Retinal pigment epithelial cell (primary cell): ENCODE measurements around the gene PLA2G2A.

ENCODE experiments used
- DNase-seq: peaks from one replicate; pipeline ENCODE4 v3.0.0-alpha.2; 2010; ENCODE audit warnings: low read depth
- H3K4me3 ChIP-seq: 2 replicates; pipeline ENCODE4 v1.5.1; 2011; ENCODE audit warnings: mild to moderate bottlenecking, low read length, control low read depth, moderate library complexity
- TF ChIP-seq, protein P1 (sequence below): conservative IDR thresholded peaks from 2 replicates; pipeline ENCODE4 v1.5.1; 2011; ENCODE audit warnings: low read depth, low read length, control low read depth, inconsistent platforms

The PLA2G2A gene

DNA sequence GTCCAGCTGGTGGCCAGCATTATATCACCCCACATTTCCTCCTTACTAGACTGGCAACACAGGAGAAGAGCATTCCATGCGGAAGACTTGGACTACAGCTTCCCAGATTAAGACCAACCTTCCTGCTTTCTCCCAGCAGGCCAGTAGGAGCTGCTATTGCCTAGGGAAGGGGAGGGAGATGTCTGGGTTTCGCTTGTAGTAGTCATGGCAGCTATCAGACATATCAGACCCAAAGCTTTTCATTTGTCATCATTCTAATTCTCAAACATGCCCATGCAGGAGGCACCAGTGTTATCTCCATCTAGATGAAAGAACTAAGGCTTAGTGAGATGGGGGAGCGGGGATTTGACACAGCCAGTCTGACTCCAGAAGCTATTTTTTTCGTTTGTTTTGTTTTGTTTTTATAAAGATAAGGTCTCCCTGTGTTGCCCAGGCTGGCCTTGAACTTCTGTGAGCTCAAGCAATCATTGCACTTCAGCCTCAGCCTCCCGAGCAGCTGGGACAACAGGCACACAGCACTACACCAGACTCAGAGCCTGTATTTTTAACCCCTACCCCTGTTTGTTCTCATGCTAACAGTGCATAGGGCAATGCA lies 4.5 kb downstream of the PLA2G2A start:
- TF ChIP-seq, protein P1, sequence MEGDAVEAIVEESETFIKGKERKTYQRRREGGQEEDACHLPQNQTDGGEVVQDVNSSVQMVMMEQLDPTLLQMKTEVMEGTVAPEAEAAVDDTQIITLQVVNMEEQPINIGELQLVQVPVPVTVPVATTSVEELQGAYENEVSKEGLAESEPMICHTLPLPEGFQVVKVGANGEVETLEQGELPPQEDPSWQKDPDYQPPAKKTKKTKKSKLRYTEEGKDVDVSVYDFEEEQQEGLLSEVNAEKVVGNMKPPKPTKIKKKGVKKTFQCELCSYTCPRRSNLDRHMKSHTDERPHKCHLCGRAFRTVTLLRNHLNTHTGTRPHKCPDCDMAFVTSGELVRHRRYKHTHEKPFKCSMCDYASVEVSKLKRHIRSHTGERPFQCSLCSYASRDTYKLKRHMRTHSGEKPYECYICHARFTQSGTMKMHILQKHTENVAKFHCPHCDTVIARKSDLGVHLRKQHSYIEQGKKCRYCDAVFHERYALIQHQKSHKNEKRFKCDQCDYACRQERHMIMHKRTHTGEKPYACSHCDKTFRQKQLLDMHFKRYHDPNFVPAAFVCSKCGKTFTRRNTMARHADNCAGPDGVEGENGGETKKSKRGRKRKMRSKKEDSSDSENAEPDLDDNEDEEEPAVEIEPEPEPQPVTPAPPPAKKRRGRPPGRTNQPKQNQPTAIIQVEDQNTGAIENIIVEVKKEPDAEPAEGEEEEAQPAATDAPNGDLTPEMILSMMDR = peak; percentile 100
- peak; percentile 42 for DNase-seq
- no peak overlapping the region for H3K4me3 ChIP-seq

DNA sequence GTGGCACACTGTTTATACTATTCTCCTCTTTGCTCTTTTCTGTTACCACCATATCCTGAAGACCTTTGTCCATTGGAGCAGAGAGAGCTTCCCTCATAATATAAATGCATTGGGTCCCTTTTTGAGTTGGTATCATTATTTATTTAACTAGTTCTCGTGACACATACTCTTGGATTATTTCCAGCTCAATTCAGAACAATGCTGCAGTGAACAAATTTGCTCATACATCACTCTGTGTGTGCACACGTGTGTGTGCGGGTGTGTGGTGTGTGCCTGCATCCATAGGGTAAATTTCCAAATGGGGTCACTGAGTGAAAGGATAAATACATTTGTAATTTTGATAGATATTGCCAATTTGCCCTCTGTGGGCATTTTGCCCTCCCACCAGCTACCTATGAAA lies 5.8 kb downstream of the PLA2G2A start:
- TF ChIP-seq, protein P1 = no peak
- DNase-seq = no peak
- no peak overlapping the region for H3K4me3 ChIP-seq

DNA sequence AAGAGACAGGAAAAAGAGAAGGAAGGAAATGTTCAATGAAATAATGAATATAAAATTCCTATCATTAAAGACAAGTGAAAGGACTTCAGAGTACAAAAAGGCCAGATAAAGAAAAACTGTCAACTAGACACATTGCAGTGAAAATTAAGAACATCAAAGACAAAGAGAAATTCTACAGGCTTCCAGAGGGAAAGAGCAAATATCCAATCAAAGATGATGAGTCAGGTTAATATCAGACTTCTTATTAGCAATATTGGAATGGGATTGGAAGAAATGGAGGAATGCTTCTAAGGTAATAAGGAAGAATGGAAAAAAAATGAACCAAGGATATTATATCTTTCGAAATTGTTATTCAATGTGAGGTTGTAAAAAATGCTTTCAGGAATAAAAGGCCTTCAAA lies 7.8 kb downstream of the PLA2G2A start:
- no peak overlapping the region for H3K4me3 ChIP-seq
- TF ChIP-seq, protein P1 = no peak

DNA sequence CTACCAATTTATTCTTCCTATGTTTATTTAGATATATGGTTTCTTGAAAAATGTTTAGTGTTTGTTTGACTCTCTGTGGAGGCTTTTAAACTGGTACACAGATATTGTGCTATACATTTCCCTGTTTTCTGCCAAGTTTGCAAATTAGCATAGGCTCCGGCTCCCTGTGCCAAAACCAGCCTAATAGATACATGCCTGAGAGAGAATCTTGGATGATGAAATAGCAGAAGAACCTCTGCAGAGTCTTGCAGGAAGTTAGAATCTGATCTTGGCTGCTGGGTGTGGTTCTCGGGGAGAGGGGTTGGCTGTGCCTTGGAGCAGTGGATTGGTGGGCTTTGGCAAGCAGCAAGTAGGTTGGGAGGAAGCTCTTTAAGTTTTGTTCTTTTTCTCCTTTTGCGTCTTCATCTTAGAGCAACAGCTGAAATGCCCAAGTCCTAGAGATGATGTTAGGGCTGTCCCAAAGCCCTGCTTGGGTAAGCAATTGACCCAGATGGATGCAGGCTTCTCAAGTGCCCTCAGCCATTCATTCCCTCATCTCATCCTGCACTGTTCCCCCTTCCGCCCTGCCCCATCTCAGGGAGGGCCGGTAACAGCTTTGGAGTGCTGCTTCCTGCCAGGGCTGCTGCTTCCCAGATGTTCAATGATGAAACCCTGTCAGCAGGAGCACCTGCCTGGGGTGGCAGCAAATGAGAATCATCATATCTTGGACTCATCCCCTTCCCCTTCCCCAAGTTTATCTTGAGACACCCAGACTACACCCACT lies 9.3 kb downstream of the PLA2G2A start:
- TF ChIP-seq, protein P1 = no peak
- no peak overlapping the region for H3K4me3 ChIP-seq
- no peak for DNase-seq

More for the DNA sequence above, 7.8 kb downstream of the PLA2G2A start:
- no peak for DNase-seq

DNA sequence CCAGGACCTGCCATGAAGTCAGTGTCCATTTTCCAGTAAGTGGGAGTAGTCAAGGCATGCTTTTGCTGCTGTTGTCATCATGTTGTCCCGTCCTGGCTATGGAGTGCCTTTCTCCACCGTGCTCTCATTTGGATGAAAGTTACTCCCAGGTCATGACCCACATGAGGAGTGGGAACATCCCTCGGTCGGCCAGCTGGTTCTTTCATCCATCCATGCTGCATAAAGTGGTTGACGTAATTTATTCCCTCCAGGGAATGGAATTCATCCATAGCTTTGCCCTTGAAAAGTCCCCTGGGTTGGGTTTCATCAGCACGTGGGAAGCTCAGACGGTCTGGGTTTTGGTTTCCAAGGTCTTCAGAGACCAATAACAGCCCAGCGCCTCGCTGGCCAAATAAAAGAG lies 11.6 kb downstream of the PLA2G2A start:
- TF ChIP-seq, protein P1 = no peak
- H3K4me3 ChIP-seq = no peak overlapping the region
- no peak for DNase-seq

DNA sequence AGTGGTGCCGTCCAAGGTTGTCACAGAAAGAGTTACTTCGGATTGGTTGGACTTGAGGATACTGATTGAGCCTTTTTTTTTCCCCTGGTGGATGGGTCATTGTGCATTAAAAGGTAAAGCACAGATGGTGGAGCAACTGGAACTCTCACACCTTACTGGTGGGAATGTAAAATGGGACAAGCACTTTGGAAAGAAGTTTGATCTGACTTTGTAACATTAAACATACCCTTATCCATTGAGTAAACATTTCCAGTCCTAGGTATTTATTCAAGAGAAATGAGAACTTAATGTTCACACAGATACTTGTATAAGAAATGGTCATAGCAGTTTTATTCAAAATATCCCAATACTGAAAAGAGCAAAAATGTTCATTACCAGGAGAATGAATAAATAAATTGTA lies 14.9 kb downstream of the PLA2G2A start:
- TF ChIP-seq, protein P1 = no peak
- no peak overlapping the region for H3K4me3 ChIP-seq
- DNase-seq = no peak

DNA sequence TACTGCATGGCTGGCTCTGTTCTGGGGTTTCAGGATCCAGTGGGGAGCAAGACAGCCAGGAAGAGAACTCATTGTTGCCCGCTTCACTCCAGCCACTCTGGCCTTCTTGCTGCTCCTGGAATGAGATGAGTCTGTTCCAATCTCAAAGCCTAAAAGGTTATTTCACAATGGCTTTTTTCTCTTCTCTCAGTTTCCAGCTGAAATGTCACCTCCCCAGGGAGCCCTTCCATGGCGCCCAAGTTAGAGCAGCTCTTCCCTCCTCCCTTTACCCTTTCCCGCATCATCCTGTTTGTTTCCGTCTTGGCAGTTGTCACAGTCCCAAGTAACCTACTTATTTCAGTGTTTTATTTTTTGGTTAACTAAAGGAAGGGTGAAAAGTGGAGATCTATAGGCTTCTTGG lies 15.8 kb downstream of the PLA2G2A start:
- TF ChIP-seq, protein P1 = no peak
- DNase-seq = no peak
- H3K4me3 ChIP-seq = no peak overlapping the region
